ENCODE measurements around the gene FARS2. TPM values are rescaled to one million over a fixed set of nuclear protein-coding genes. Genes with fewer than 3 reads are reported as not detected.
A peak's percentile ranks its signal among the peaks of the same experiment; 100 is the strongest.

FARS2 gene
- polyA plus RNA-seq, 1 of the 3 experiments (the other 2 are of a cell fraction): 12.5 TPM

DNA sequence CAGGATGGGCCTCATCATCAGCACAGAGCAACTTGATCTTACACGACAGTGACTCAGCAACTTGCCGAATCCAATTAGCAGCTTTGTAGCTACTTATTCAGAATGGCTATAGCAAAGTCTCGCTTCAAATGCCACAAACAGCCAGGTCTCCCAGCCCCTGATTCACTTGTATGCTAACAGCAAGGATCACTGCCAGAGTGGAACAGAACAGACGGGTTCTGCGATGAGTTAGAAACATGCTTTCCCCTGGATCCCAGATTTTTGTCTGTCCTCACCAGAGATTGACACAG lies 491.0 kb downstream of the FARS2 start (continued):
- TF ChIP-seq NFIC (IDR thresholded peaks at IDR 0.05; ENCODE audit: borderline replicate concordance): no peak
- TF ChIP-seq SIN3A (IDR thresholded peaks at IDR 0.05; ENCODE audit: borderline replicate concordance, low read depth, low read length): peak; percentile 29; the same call in 1 of the 2 replicates
- TF ChIP-seq, protein P1, sequence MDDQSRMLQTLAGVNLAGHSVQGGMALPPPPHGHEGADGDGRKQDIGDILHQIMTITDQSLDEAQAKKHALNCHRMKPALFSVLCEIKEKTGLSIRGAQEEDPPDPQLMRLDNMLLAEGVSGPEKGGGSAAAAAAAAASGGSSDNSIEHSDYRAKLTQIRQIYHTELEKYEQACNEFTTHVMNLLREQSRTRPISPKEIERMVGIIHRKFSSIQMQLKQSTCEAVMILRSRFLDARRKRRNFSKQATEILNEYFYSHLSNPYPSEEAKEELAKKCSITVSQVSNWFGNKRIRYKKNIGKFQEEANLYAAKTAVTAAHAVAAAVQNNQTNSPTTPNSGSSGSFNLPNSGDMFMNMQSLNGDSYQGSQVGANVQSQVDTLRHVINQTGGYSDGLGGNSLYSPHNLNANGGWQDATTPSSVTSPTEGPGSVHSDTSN (IDR thresholded peaks at IDR 0.05): peak; percentile 85
- TF ChIP-seq RAD21 (IDR thresholded peaks at IDR 0.05; ENCODE audit: low read length): no peak
- no peak; a peak in 1 of 4 replicates for TF ChIP-seq EP300 (IDR thresholded peaks at IDR 0.05; ENCODE audit: borderline replicate concordance in 1 of 2, low read depth in 1 of 2, low read length in 1 of 2)
- TF ChIP-seq MXI1 (IDR thresholded peaks at IDR 0.05; ENCODE audit: low read depth, low read length): no peak
- TF ChIP-seq, protein P2, sequence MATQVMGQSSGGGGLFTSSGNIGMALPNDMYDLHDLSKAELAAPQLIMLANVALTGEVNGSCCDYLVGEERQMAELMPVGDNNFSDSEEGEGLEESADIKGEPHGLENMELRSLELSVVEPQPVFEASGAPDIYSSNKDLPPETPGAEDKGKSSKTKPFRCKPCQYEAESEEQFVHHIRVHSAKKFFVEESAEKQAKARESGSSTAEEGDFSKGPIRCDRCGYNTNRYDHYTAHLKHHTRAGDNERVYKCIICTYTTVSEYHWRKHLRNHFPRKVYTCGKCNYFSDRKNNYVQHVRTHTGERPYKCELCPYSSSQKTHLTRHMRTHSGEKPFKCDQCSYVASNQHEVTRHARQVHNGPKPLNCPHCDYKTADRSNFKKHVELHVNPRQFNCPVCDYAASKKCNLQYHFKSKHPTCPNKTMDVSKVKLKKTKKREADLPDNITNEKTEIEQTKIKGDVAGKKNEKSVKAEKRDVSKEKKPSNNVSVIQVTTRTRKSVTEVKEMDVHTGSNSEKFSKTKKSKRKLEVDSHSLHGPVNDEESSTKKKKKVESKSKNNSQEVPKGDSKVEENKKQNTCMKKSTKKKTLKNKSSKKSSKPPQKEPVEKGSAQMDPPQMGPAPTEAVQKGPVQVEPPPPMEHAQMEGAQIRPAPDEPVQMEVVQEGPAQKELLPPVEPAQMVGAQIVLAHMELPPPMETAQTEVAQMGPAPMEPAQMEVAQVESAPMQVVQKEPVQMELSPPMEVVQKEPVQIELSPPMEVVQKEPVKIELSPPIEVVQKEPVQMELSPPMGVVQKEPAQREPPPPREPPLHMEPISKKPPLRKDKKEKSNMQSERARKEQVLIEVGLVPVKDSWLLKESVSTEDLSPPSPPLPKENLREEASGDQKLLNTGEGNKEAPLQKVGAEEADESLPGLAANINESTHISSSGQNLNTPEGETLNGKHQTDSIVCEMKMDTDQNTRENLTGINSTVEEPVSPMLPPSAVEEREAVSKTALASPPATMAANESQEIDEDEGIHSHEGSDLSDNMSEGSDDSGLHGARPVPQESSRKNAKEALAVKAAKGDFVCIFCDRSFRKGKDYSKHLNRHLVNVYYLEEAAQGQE (IDR thresholded peaks at IDR 0.05; ENCODE audit: low read depth, low read length): no peak
- no peak for TF ChIP-seq MAX (IDR thresholded peaks at IDR 0.05; ENCODE audit: low read depth)
- TF ChIP-seq TEAD4 (IDR thresholded peaks at IDR 0.05; ENCODE audit: borderline replicate concordance, insufficient read depth): no peak
- peak; percentile 25; the same call in 1 of the 2 replicates for TF ChIP-seq TCF12 (IDR thresholded peaks at IDR 0.05)
- TF ChIP-seq GABPA (IDR thresholded peaks at IDR 0.05; ENCODE audit: low read depth): no peak
- TF ChIP-seq, protein P3, sequence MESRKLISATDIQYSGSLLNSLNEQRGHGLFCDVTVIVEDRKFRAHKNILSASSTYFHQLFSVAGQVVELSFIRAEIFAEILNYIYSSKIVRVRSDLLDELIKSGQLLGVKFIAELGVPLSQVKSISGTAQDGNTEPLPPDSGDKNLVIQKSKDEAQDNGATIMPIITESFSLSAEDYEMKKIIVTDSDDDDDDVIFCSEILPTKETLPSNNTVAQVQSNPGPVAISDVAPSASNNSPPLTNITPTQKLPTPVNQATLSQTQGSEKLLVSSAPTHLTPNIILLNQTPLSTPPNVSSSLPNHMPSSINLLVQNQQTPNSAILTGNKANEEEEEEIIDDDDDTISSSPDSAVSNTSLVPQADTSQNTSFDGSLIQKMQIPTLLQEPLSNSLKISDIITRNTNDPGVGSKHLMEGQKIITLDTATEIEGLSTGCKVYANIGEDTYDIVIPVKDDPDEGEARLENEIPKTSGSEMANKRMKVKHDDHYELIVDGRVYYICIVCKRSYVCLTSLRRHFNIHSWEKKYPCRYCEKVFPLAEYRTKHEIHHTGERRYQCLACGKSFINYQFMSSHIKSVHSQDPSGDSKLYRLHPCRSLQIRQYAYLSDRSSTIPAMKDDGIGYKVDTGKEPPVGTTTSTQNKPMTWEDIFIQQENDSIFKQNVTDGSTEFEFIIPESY (IDR thresholded peaks at IDR 0.05; ENCODE audit: borderline replicate concordance, low read depth): 0 out of 2 replicates have a peak, but pooled peaks have one; percentile 42
- 0 out of 2 replicates have a peak, but pooled peaks have one; percentile 25 for TF ChIP-seq POLR2AphosphoS5 (IDR thresholded peaks at IDR 0.05; ENCODE audit: low read depth, low read length)
- no peak for TF ChIP-seq TAF1 (IDR thresholded peaks at IDR 0.05; ENCODE audit: borderline replicate concordance, low read depth, low read length)
- no peak for TF ChIP-seq NRF1 (IDR thresholded peaks at IDR 0.05; ENCODE audit: low read depth, low read length)
- TF ChIP-seq USF2 (IDR thresholded peaks at IDR 0.05; ENCODE audit: borderline replicate concordance, low read depth, low read length): no peak
- no peak for TF ChIP-seq EZH2phosphoT487 (IDR thresholded peaks at IDR 0.05; ENCODE audit: borderline replicate concordance, low read depth)
- no peak for TF ChIP-seq RFX5 (IDR thresholded peaks at IDR 0.05; ENCODE audit: low read length)
- no peak for TF ChIP-seq FOXJ3 (CRISPR knock-in tag; IDR thresholded peaks at IDR 0.05)
